Thyroid gland (tissue), 4 donors: ENCODE measurements around the gene CAV2.

Experiments used
- POLR2A ChIP-seq, 2 donors: fragments of 450-650 bp; IDR thresholded peaks; one replicate each; pipeline ENCODE4 v1.6.1; 2017; ENCODE audit warnings: antibody characterized with exemption in 2 of 2, mild to moderate bottlenecking in 2 of 2, moderate library complexity in 1 of 2
- TF ChIP-seq, protein P1 (sequence below), 6 experiments: fragments of 200-600 bp in 3 of 6; fragments of 450-650 bp in 3 of 6; sonication (generic) in 3 of 6; IDR thresholded peaks; one replicate each; pipeline ENCODE4 v1.5.1; 2016 to 2019; ENCODE audit warnings: antibody characterized with exemption in 6 of 6, mild to moderate bottlenecking in 2 of 6, inconsistent platforms in 1 of 6, moderate library complexity in 1 of 6

GRCh38 chr7:116518961-116519360 is 19.4 kb downstream of the CAV2 start:
- TF ChIP-seq, protein P1, sequence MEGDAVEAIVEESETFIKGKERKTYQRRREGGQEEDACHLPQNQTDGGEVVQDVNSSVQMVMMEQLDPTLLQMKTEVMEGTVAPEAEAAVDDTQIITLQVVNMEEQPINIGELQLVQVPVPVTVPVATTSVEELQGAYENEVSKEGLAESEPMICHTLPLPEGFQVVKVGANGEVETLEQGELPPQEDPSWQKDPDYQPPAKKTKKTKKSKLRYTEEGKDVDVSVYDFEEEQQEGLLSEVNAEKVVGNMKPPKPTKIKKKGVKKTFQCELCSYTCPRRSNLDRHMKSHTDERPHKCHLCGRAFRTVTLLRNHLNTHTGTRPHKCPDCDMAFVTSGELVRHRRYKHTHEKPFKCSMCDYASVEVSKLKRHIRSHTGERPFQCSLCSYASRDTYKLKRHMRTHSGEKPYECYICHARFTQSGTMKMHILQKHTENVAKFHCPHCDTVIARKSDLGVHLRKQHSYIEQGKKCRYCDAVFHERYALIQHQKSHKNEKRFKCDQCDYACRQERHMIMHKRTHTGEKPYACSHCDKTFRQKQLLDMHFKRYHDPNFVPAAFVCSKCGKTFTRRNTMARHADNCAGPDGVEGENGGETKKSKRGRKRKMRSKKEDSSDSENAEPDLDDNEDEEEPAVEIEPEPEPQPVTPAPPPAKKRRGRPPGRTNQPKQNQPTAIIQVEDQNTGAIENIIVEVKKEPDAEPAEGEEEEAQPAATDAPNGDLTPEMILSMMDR (IDR thresholded peaks at IDR 0.05) = no peak
- no peak for TF ChIP-seq POLR2A (IDR thresholded peaks at IDR 0.05)
